ENCODE results near the gene SNTB2. TPM values are rescaled to one million over a fixed set of nuclear protein-coding genes. Genes with fewer than 3 reads are reported as not detected.

SNTB2 gene
- total and polyA plus RNA-seq, 4 donors, result 2.1 to 7.8 (median 4.1) TPM

DNA sequence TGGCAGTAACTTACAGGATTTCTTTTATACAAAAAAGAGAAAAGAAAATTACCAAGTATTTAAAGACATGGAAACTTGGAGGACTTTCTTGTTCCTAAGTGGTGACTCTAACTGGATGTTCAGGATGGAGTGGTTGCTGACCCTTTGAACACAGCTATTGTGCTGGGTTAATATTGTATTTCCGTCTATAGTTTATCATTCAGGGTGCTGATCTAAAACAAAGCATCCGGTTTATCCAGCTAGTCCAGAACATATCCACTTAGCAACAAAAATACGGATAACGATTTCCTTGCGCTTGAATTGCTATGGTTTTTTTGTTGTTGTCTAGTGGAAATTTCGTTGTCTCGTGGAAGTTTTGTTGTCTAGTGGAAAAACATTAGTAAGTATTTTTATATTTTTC, 38.2 kb downstream of the SNTB2 start:
- H3K27me3 ChIP-seq (ENCODE audit: control insufficient read depth in 4 of 4, insufficient read depth in 4 of 4, low read length in 3 of 4), result no peaks in the 10 kb centered on the region
- no peak for DNase-seq (ENCODE audit: low spot score)
- H3K4me1 ChIP-seq (ENCODE audit: control insufficient read depth in 4 of 4, insufficient read depth in 4 of 4, low read length in 3 of 4), result no peaks in the 10 kb centered on the region
- TF ChIP-seq YY1 (IDR thresholded peaks at IDR 0.05) (no peak), NR2F2 (IDR thresholded peaks at IDR 0.05) (peak; percentile 92), SP1 (IDR thresholded peaks at IDR 0.05) (peak; percentile 12)
- TF ChIP-seq, protein P1, sequence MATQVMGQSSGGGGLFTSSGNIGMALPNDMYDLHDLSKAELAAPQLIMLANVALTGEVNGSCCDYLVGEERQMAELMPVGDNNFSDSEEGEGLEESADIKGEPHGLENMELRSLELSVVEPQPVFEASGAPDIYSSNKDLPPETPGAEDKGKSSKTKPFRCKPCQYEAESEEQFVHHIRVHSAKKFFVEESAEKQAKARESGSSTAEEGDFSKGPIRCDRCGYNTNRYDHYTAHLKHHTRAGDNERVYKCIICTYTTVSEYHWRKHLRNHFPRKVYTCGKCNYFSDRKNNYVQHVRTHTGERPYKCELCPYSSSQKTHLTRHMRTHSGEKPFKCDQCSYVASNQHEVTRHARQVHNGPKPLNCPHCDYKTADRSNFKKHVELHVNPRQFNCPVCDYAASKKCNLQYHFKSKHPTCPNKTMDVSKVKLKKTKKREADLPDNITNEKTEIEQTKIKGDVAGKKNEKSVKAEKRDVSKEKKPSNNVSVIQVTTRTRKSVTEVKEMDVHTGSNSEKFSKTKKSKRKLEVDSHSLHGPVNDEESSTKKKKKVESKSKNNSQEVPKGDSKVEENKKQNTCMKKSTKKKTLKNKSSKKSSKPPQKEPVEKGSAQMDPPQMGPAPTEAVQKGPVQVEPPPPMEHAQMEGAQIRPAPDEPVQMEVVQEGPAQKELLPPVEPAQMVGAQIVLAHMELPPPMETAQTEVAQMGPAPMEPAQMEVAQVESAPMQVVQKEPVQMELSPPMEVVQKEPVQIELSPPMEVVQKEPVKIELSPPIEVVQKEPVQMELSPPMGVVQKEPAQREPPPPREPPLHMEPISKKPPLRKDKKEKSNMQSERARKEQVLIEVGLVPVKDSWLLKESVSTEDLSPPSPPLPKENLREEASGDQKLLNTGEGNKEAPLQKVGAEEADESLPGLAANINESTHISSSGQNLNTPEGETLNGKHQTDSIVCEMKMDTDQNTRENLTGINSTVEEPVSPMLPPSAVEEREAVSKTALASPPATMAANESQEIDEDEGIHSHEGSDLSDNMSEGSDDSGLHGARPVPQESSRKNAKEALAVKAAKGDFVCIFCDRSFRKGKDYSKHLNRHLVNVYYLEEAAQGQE (IDR thresholded peaks at IDR 0.05), result no peak
- no peaks in the 10 kb centered on the region for H3K9me3 ChIP-seq (ENCODE audit: control insufficient read depth in 4 of 4, low read length in 3 of 4)
- WGBS, result 85% methylated on average over 7 of the region's 7 CpGs
- H3K36me3 ChIP-seq (ENCODE audit: control insufficient read depth in 4 of 4, insufficient read depth in 3 of 4, low read depth in 1 of 4, low read length in 3 of 4), result no peaks in the 10 kb centered on the region
- H3K4me3 ChIP-seq (ENCODE audit: low read depth in 1 of 3, low read length in 3 of 3), result no peak overlapping the region
- H3K9ac ChIP-seq (ENCODE audit: low read depth in 1 of 2, low read length in 2 of 2), result no peak overlapping the region
- H3K27ac ChIP-seq (ENCODE audit: low read depth in 1 of 2, low read length in 2 of 2), result no peak overlapping the region

DNA sequence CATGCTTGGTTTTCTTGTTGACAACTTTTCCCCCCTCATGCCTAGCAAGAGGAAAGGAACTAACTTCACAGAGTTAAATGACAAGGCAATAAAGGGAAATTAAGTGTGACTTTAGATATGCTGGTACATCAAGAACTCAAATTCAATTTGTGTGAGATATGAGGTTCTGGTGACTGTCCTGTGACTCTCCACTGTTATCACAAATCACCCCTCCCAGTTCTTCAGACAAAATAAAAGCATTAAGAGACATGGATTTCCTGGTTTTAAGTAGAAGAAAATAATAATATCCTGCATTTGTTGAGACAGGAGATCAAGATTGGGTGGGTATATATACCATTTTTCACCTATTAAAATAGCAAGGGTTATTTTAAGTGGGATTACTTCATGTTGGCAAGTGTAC, 46.2 kb downstream of the SNTB2 start:
- Histone ChIP-seq H3K4me3 (ENCODE audit: low read depth in 1 of 3, low read length in 3 of 3) (no peak overlapping the region), H3K27ac (ENCODE audit: low read depth in 1 of 2, low read length in 2 of 2) (no peak overlapping the region), H3K27me3 (ENCODE audit: control insufficient read depth in 4 of 4, insufficient read depth in 4 of 4, low read length in 3 of 4) (no peaks in the 10 kb centered on the region), H3K9me3 (ENCODE audit: control insufficient read depth in 4 of 4, low read length in 3 of 4) (no peaks in the 10 kb centered on the region), H3K4me1 (ENCODE audit: control insufficient read depth in 4 of 4, insufficient read depth in 4 of 4, low read length in 3 of 4) (no peaks in the 10 kb centered on the region), H3K36me3 (ENCODE audit: control insufficient read depth in 4 of 4, insufficient read depth in 3 of 4, low read depth in 1 of 4, low read length in 3 of 4) (peaks cover 0 to 2% (median 0%) of the 10 kb centered on the region in 4 donors), H3K9ac (ENCODE audit: low read depth in 1 of 2, low read length in 2 of 2) (no peak overlapping the region)
- DNase-seq (ENCODE audit: low spot score), result no peak
- no peak for TF ChIP-seq SP1 (IDR thresholded peaks at IDR 0.05)
- TF ChIP-seq, protein P1 (IDR thresholded peaks at IDR 0.05), result no peak
- TF ChIP-seq, protein P2, sequence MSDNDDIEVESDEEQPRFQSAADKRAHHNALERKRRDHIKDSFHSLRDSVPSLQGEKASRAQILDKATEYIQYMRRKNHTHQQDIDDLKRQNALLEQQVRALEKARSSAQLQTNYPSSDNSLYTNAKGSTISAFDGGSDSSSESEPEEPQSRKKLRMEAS (IDR thresholded peaks at IDR 0.05), result no peak
- TF ChIP-seq, protein P3, sequence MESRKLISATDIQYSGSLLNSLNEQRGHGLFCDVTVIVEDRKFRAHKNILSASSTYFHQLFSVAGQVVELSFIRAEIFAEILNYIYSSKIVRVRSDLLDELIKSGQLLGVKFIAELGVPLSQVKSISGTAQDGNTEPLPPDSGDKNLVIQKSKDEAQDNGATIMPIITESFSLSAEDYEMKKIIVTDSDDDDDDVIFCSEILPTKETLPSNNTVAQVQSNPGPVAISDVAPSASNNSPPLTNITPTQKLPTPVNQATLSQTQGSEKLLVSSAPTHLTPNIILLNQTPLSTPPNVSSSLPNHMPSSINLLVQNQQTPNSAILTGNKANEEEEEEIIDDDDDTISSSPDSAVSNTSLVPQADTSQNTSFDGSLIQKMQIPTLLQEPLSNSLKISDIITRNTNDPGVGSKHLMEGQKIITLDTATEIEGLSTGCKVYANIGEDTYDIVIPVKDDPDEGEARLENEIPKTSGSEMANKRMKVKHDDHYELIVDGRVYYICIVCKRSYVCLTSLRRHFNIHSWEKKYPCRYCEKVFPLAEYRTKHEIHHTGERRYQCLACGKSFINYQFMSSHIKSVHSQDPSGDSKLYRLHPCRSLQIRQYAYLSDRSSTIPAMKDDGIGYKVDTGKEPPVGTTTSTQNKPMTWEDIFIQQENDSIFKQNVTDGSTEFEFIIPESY (IDR thresholded peaks at IDR 0.05), result no peak
- TF ChIP-seq EGR1 (IDR thresholded peaks at IDR 0.05; ENCODE audit: low read depth in 2 of 2), result no peak
- TF ChIP-seq NR2F2 (IDR thresholded peaks at IDR 0.05), result no peak
- no peak for TF ChIP-seq GABPA (IDR thresholded peaks at IDR 0.05 in 1 of 2, conservative IDR thresholded peaks at IDR 0.05 in 1 of 2)
- no peak for TF ChIP-seq RAD21 (IDR thresholded peaks at IDR 0.05)
- TF ChIP-seq, protein P4, sequence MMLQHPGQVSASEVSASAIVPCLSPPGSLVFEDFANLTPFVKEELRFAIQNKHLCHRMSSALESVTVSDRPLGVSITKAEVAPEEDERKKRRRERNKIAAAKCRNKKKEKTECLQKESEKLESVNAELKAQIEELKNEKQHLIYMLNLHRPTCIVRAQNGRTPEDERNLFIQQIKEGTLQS (IDR thresholded peaks at IDR 0.05), result no peak
- TF ChIP-seq TAF1 (conservative IDR thresholded peaks at IDR 0.05), result no peak
- TF ChIP-seq HNF4G (IDR thresholded peaks at IDR 0.05), result no peak
- no peak for TF ChIP-seq HNF4A (conservative IDR thresholded peaks at IDR 0.05)
- TF ChIP-seq JUND (IDR thresholded peaks at IDR 0.05), result no peak
- no peak for TF ChIP-seq YY1 (IDR thresholded peaks at IDR 0.05)
- no peak for TF ChIP-seq RXRA (IDR thresholded peaks at IDR 0.05)
- TF ChIP-seq FOXA1 (IDR thresholded peaks at IDR 0.05), result no peak
- TF ChIP-seq, protein P5, sequence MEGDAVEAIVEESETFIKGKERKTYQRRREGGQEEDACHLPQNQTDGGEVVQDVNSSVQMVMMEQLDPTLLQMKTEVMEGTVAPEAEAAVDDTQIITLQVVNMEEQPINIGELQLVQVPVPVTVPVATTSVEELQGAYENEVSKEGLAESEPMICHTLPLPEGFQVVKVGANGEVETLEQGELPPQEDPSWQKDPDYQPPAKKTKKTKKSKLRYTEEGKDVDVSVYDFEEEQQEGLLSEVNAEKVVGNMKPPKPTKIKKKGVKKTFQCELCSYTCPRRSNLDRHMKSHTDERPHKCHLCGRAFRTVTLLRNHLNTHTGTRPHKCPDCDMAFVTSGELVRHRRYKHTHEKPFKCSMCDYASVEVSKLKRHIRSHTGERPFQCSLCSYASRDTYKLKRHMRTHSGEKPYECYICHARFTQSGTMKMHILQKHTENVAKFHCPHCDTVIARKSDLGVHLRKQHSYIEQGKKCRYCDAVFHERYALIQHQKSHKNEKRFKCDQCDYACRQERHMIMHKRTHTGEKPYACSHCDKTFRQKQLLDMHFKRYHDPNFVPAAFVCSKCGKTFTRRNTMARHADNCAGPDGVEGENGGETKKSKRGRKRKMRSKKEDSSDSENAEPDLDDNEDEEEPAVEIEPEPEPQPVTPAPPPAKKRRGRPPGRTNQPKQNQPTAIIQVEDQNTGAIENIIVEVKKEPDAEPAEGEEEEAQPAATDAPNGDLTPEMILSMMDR (IDR thresholded peaks at IDR 0.05; ENCODE audit: low read depth, low read length, missing input control), result no peak
- no peak for TF ChIP-seq FOXA2 (IDR thresholded peaks at IDR 0.05)

Measured in liver (tissue), 9 donors.